ENCODE results near the gene TENM4. TPM values are rescaled to one million over a fixed set of nuclear protein-coding genes. Genes with fewer than 3 reads are reported as not detected.

TENM4 gene
- polyA plus RNA-seq, 3 donors = 21.1 to 26.5 (median 26.0) TPM

GRCh38 chr11:78935398-78936068 lies 505.3 kb downstream of the TENM4 start:
- no peak for DNase-seq

- no peak for DNase-seq
Observed at GRCh38 chr11:78933350-78933749, 507.5 kb downstream of the TENM4 start.

DNA sequence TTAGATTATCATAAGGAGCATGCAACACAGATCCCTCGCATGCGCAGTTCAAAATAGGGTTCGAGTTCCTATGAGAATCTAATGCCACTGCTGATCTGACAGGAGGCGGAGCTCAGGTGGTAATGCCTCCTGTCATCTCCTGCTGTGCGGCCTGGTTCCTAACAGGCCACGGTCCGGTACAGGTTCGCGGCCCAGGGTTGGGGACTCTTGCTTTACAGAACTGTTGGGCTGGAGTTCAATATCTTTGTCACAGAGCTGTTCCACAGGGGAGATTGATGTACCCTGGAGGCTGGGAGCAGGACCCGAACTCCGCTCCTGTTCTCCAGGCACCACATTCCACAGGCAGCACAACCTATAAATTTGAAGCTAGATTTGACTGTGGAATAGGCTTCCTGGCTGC lies 508.1 kb downstream of the TENM4 start:
- DNase-seq = no peak

DNA sequence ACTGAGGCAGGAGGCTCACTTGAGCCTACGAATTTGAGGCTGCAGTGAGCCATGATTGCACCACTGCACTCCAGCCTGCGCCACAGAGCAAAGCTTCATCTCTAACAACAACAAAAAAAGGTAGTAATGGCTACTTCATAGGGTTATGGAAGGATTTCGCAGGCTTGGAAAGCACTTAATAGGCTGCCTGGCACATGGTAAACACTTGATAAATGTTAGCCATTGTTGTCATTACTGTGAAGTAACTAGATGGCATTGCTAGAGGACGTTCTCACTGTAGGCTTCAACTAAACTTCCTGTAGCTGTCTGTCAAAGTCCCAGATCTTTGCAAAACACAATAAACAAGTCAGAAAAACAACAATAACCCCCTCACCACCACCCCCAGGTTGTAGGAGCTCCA lies 508.9 kb downstream of the TENM4 start:
- DNase-seq = no peak

- DNase-seq = no peak
Observed at GRCh38 chr11:78930810-78931523, 509.9 kb downstream of the TENM4 start.

GRCh38 chr11:78929906-78930220 lies 511.0 kb downstream of the TENM4 start:
- no peak for DNase-seq

- no peak for DNase-seq
Observed at GRCh38 chr11:78929207-78929905, 511.5 kb downstream of the TENM4 start.

- no peak for DNase-seq
Observed at GRCh38 chr11:78927511-78927910, 513.3 kb downstream of the TENM4 start.

GRCh38 chr11:78926633-78927338 lies 514.0 kb downstream of the TENM4 start:
- no peak for DNase-seq

GRCh38 chr11:78925387-78925786 lies 515.4 kb downstream of the TENM4 start:
- DNase-seq = no peak

GRCh38 chr11:78922859-78923625 lies 517.8 kb downstream of the TENM4 start:
- no peak for DNase-seq

DNA sequence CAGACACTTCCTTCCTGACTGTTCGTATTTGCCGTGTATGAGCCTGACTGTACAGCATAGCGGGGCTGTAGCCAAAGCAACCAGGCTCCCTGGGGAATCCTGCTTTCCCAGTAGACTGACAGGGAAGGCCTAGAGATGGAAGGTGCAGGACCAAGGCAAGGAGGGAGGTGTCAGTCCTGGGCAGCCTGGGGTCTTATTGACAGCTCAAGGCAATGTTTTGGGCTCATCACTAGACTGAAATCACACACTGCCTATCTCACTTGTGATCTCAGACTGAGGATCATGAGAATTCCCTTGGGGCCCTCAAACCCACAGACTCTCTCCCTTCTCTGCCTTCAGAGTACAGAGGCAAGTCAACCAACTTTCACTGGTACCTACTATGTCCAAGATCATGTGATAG lies 519.3 kb downstream of the TENM4 start:
- no peak for DNase-seq

DNA sequence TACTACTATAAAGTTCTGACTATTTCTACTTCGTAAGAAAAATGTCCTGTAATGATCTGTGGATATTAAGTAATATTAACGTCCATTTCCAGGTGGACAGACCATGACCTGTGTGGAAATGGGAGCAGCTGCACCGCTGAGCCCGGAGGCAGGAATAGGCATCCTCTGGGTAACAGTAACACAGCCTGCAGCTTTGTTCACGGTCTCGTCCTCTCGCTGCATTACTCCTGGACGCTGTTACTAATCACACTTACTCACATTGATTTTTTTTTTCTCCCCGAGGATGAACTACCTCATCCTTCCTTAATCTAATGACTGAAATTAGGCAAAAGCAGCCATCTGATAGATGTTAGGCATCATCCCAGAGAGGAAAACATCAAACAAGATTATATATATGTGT lies 520.5 kb downstream of the TENM4 start:
- no peak for DNase-seq

- no peak for DNase-seq
Observed at GRCh38 chr11:78916759-78917158, 524.1 kb downstream of the TENM4 start.

GRCh38 chr11:78914503-78914902 lies 526.3 kb downstream of the TENM4 start:
- no peak for DNase-seq

DNA sequence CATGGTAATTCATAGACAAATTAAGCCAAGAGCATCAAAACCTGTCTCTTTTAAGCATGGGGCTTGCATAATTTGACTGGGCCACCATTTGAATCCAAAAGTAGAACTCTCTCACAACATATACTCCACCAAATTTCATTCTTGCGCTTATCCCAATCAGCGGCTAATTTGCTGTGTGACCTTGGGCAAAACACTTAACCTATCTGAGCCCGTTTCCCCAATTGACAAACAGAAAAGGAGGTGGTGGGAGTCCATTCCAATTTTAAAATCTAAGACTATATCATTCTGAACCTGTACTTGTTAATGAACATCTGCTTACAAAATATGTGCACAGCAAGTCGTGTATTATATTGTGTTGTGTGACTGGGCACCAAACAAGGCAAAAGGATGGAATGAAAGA lies 528.1 kb downstream of the TENM4 start:
- no peak for DNase-seq

DNA sequence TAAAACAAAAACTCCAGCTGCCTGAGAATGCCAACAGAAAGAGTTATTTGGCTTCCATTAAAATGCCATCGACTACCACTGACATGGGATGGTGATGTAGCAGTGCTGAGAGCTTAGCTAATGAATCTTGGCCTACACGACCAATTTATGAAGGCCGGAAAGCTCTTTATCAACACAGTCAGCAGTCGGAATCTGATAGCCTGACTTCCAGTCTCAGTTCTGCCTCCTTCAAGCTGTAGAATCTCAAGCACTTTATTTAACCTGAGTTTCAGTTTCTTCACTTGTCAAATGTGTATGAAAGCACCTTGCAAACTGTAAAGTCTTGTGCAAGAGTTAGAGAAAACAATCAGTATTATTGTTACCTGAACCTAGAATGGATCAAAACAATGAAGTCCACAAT lies 530.5 kb downstream of the TENM4 start:
- DNase-seq = no peak

DNA sequence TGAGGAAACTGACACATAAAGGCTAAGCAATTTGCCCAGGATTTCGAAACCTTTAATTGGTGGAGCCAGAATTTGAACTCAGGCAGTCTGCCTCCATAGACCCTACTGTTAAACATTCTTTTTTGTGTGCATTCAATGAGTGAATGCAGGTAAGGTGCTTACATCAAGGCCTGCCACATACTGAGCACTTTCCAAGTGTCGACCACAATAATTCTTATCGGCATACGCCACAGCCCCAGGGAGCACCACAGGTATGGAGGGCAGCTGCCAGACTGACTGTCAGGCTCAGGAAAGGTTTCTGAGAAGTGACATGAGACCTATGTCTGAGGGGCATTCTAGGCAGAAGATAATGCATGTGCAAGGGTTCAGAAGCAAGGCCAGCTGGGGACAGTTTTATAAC lies 531.4 kb downstream of the TENM4 start:
- DNase-seq = no peak

GRCh38 chr11:78907636-78908035 lies 533.2 kb downstream of the TENM4 start:
- no peak for DNase-seq

GRCh38 chr11:78906566-78906965 lies 534.3 kb downstream of the TENM4 start:
- no peak for DNase-seq

GRCh38 chr11:78905756-78906155 lies 535.1 kb downstream of the TENM4 start:
- no peak for DNase-seq
